Heart right ventricle (tissue), 16 donors: ENCODE measurements around the gene AGFG2. TPM values are rescaled to one million over a fixed set of nuclear protein-coding genes. Genes with fewer than 3 reads are reported as not detected.

ENCODE experiments used
- ATAC-seq, 8 donors: fragments of 200-7000 bp; cut with Tn5 transposase; one replicate each; pipeline ENCODE4 v1.9.1; 2020; ENCODE audit warnings: mild to moderate bottlenecking in 8 of 8, moderate library complexity in 8 of 8, moderate number of reproducible peaks in 1 of 8
- DNase-seq, 2 donors: peaks; one replicate each; pipeline ENCODE4 v3.0.0-alpha.2; 2020
- H3K27ac ChIP-seq, 10 donors: fragments of 200-600 bp; sonication (generic) in 2 of 10; one replicate each; pipeline versions ENCODE4 v1.5.0 to v1.8.0; 2020 to 2022; ENCODE audit warnings: mild to moderate bottlenecking in 3 of 10
- H3K27me3 ChIP-seq, 7 donors: fragments of 200-600 bp; one replicate each; pipeline ENCODE4 v1.8.0; 2021 to 2022; ENCODE audit warnings: mild to moderate bottlenecking in 2 of 7
- H3K36me3 ChIP-seq, 9 donors: fragments of 200-600 bp; sonication (generic) in 1 of 9; one replicate each; pipeline versions ENCODE4 v1.5.0 to v1.8.0; 2020 to 2022; ENCODE audit warnings: mild to moderate bottlenecking in 2 of 9
- H3K4me1 ChIP-seq, 9 donors: fragments of 200-600 bp; sonication (generic) in 1 of 9; one replicate each; pipeline versions ENCODE4 v1.5.0 to v1.8.0; 2020 to 2022; ENCODE audit warnings: mild to moderate bottlenecking in 4 of 9
- H3K4me3 ChIP-seq, 10 donors: fragments of 200-600 bp; sonication (generic) in 2 of 10; one replicate each; pipeline versions ENCODE4 v1.5.0 to v1.8.0; 2020 to 2022; ENCODE audit warnings: mild to moderate bottlenecking in 7 of 10, moderate library complexity in 2 of 10
- H3K9me3 ChIP-seq, 11 donors: fragments of 200-600 bp in 10 of 11; sonication (generic) in 2 of 11; one replicate each; pipeline versions ENCODE4 v1.5.0 to v1.8.0; 2013 to 2022; ENCODE audit warnings: mild to moderate bottlenecking in 2 of 11, control low read depth in 1 of 11, moderate library complexity in 1 of 11
- CTCF ChIP-seq, 9 donors: fragments of 200-600 bp; sonication (generic) in 2 of 9; IDR thresholded peaks; one replicate each; pipeline versions ENCODE4 v1.5.0 to v1.8.0; 2021 to 2022; ENCODE audit warnings: antibody characterized with exemption in 9 of 9, mild to moderate bottlenecking in 5 of 9, moderate library complexity in 1 of 9
- WGBS, 2 donors: extraction: QIAGEN DNeasy Blood & Tissue Kit; methylation state at CpG; one replicate each; pipeline ENCODE4 v1.1.7; 2013; ENCODE audit warnings: inconsistent platforms in 1 of 2; 5-methylcytosine and 5-hydroxymethylcytosine counted together
- intact Hi-C, 10 donors: fragments of 100-400 bp; cut with DNase I; formaldehyde crosslinking; loops; one replicate each; pipeline versions ENCODE4 v1.11.1 to v1.14.2; 2022
- polyA plus RNA-seq, 2 donors: library from polyadenylated mRNA; stranded (reverse); fragments of 200-250 nt; gene quantifications; one replicate each; pipeline ENCODE4 v1.2.3, GENCODE V29; 2013
- total RNA-seq, 10 donors: library from RNA; stranded (reverse); fragmentation: NEBNext Ultra II Directional in 3 of 10; extraction: Animal tissue kit (Norgen Biotek cat#: 25700) in 3 of 10; gene quantifications; one replicate each; pipeline versions ENCODE4 v1.2.1 to v1.2.4, GENCODE V29; 2021 to 2023
- donor health status: Arrhythmogenic right ventricular cardiomyopathy.
- donor health status: ischemic (EF 13 %, LVEDD 7.1; RV severe dilation, severe dysfunction).
- donor health status: healthy with polysubstance abuse.
- donor health status: DM: no; HTN: yes; CAD: no.
- donor health status: DM: no; HTN: no; CAD: no.
- donor health status: ischemic (EF 25% LVEDD 6.9; RV normal size, moderate dysfunction).
- donor health status: ischemic (EF 25% LVEDD 5.7; RV mildly dilated, moderate dysfunction).
- donor health status: healthy.
- donor health status: DM: yes; HTN: yes; CAD: no.
- donor health status: Ischemic cardiomyopathy.
- donor health status: ischemic (EF 35%, LVEDD 5.7; RV mildly dilated, moderate dysfunction).
- donor health status: nonischemic (EF 11% LVEDD 7.7; RV severe dilation, severe dysfunction).
- donor health status: DM: yes; HTN: yes; CAD: no.
- donor health status: PGD.
- donor health status: ischemic (EF 29% LVEDD 5.4; RV normal size, mild dysfunction).
- donor health status: nonischemic (EF 23%, LVEDD 6.1; RV moderate dilation, normal function).

The AGFG2 gene
- total and polyA plus RNA-seq, 12 donors, result 9.9 to 35.8 (median 27.3) TPM

GRCh38 chr7:100545360-100546128, 6.5 kb downstream of the AGFG2 start:
- Histone ChIP-seq H3K27me3 (no peaks in the 10 kb centered on the region), H3K36me3 (peaks cover 0 to 18% (median 0%) of the 10 kb centered on the region in 9 donors), H3K4me1 (peaks cover 23 to 75% (median 53%) of the 10 kb centered on the region in 9 donors), H3K27ac (peak overlapping the region; percentile 63 to 94 (median 88)), H3K9me3 (no peaks in the 10 kb centered on the region), H3K4me3 (peak overlapping the region in 1 of 10 donors; percentile 0)
- WGBS, 2 donors, result 27 to 34% methylated on average over 3 of the region's 3 CpGs
- ATAC-seq (peak; percentile 50 to 89 (median 78)), DNase-seq (peak in 1 of 2 donors; percentile 40)
- intact Hi-C loops, result loop anchor here in 2 of 10 donors (5.0 kb wide), 2 partner anchors 63 to 68 kb away; partner anchors contain the start of genes NYAP1 (in 1 of the 2) and TSC22D4 (in 1 of the 2)
- TF ChIP-seq CTCF (IDR thresholded peaks at IDR 0.05), result peak in 1 of 9 donors; percentile 11

- no peak for TF ChIP-seq CTCF (IDR thresholded peaks at IDR 0.05)
- Histone ChIP-seq H3K27me3 (no peaks in the 10 kb centered on the region), H3K4me3 (peak overlapping the region in 1 of 10 donors; percentile 4), H3K4me1 (peaks cover 23 to 75% (median 52%) of the 10 kb centered on the region in 9 donors), H3K9me3 (no peaks in the 10 kb centered on the region), H3K36me3 (peaks cover 0 to 25% (median 0%) of the 10 kb centered on the region in 9 donors), H3K27ac (peak overlapping the region; percentile 63 to 94 (median 88))
- DNase-seq (no peak), ATAC-seq (peak in 7 of 8 donors; percentile 7 to 41 (median 24))
- WGBS, 2 donors, result 42 to 52% methylated on average over 10 of the region's 10 CpGs
- intact Hi-C loops, result loop anchor here in 2 of 10 donors (5.0 kb wide), 2 partner anchors 64 to 69 kb away; partner anchors contain the start of genes NYAP1 (in 1 of the 2) and TSC22D4 (in 1 of the 2)
Observed at GRCh38 chr7:100546129-100546925, 7.3 kb downstream of the AGFG2 start.

GRCh38 chr7:100546926-100547800, 8.2 kb downstream of the AGFG2 start:
- peaks cover 0 to 33% (median 4%) of the 10 kb centered on the region in 9 donors for H3K36me3 ChIP-seq
- H3K9me3 ChIP-seq, result no peaks in the 10 kb centered on the region
- intact Hi-C loops, result loop anchor here in 2 of 10 donors (5.0 kb wide), 2 partner anchors 65 to 70 kb away; partner anchors contain the start of genes NYAP1 (in 1 of the 2) and TSC22D4 (in 1 of the 2)
- 67 to 69% methylated on average over 9 of the region's 9 CpGs for WGBS, 2 donors
- H3K4me1 ChIP-seq, result peaks cover 23 to 75% (median 52%) of the 10 kb centered on the region in 9 donors
- no peak for DNase-seq
- no peaks in the 10 kb centered on the region for H3K27me3 ChIP-seq
- H3K4me3 ChIP-seq, result no peak overlapping the region
- no peak for TF ChIP-seq CTCF (IDR thresholded peaks at IDR 0.05)
- no peak for ATAC-seq
- H3K27ac ChIP-seq, result peak overlapping the region; percentile 63 to 94 (median 88)
